Stomach smooth muscle (tissue), 2 donors: ENCODE data around the gene GUCY1B1.

ENCODE experiments used
- H3K27ac ChIP-seq: one replicate; pipeline ENCODE4 v1.7.0; 2013; ENCODE audit warnings: mild to moderate bottlenecking, low read length, inconsistent platforms
- H3K27me3 ChIP-seq, 2 donors: one replicate each; pipeline ENCODE4 v1.7.0; 2013; ENCODE audit warnings: low read length in 2 of 2; ENCODE audit not compliant: insufficient read depth in 2 of 2, control insufficient read depth in 1 of 2
- H3K36me3 ChIP-seq, 2 donors: one replicate each; pipeline ENCODE4 v1.7.0; 2013; ENCODE audit warnings: low read length in 2 of 2; ENCODE audit not compliant: control insufficient read depth in 2 of 2, insufficient read depth in 2 of 2
- H3K4me1 ChIP-seq: one replicate; pipeline ENCODE4 v1.7.0; 2013; ENCODE audit warnings: low read length; ENCODE audit not compliant: control insufficient read depth, insufficient read depth
- H3K4me3 ChIP-seq, 2 donors: one replicate each; pipeline ENCODE4 v1.7.0; 2013; ENCODE audit warnings: low read length in 2 of 2
- H3K9ac ChIP-seq, 2 donors: one replicate each; pipeline ENCODE4 v1.7.0; 2013; ENCODE audit warnings: low read length in 2 of 2, mild to moderate bottlenecking in 1 of 2
- H3K9me3 ChIP-seq, 2 donors: one replicate each; pipeline ENCODE4 v1.7.0; 2013; ENCODE audit warnings: low read length in 2 of 2; ENCODE audit not compliant: control insufficient read depth in 2 of 2
- donor health status: healthy.
- donor health status: Pancreatic carcinoma.

Gene GUCY1B1

DNA sequence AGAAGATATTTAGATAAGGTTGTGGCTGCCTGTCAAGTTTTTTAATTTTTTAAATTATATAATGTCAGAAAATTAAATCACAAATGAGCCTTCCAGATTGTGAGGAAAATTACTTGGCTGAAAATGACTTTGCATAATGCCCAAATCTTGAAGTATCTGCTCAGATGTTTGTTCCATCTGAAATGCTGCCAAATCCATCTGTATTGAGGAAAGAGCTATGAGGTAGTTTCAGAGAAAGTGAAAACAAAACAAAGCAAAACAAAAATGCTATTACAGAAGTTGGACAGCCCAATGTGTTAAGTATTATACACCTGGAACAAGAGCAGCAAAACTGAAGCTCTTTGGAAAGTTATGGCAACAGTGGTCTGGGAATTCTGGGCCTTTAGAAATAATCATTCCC, 23.3 kb upstream of the GUCY1B1 start:
- Histone ChIP-seq H3K9ac (no peak overlapping the region), H3K36me3 (no peaks in the 10 kb centered on the region), H3K27me3 (no peaks in the 10 kb centered on the region), H3K4me1 (no peaks in the 10 kb centered on the region), H3K4me3 (no peak overlapping the region), H3K27ac (no peak overlapping the region), H3K9me3 (no peaks in the 10 kb centered on the region)

DNA sequence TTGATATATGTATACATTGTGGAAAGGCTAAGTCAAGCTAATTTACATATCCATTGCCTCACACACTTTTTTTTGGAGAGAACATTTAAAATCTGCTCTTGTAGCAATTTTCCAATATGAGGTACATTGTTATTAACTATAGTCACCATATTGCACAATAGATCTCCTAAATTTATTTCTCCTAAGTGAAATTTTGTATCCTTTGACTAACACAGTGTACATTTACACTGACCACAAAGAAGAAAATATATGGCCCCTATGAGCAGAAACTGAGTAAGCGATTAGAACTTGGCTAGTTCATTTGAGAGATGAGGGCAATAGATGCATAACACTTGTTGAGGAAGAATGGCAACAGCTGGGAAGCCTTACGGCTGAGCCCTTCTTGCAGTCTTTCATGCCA, 20.3 kb upstream of the GUCY1B1 start:
- H3K27ac ChIP-seq, result no peak overlapping the region
- no peaks in the 10 kb centered on the region for H3K9me3 ChIP-seq
- no peaks in the 10 kb centered on the region for H3K4me1 ChIP-seq
- no peaks in the 10 kb centered on the region for H3K27me3 ChIP-seq
- no peak overlapping the region for H3K4me3 ChIP-seq
- no peak overlapping the region for H3K9ac ChIP-seq
- no peaks in the 10 kb centered on the region for H3K36me3 ChIP-seq

DNA sequence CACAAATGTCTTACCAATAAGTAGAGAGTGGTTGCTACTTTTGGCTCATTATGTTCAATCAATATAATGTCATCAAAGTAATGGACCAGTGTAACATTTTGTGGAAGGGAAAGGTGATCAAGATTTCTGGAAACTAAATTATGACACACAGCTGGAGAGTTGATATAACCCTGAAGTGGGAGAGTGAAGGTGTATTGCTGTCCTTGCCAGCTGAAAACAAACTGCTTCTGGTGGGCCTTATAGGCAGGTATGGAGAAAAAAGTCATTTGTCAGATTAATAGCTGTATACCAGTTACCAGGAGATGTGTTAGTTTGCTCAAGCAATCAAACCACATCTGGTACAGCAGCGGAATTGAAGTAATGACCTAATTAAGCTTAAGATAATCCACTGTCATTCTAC, 17.3 kb upstream of the GUCY1B1 start:
- no peaks in the 10 kb centered on the region for H3K4me1 ChIP-seq
- H3K27me3 ChIP-seq, result no peaks in the 10 kb centered on the region
- no peaks in the 10 kb centered on the region for H3K9me3 ChIP-seq
- H3K9ac ChIP-seq, result no peak overlapping the region
- H3K4me3 ChIP-seq, result no peak overlapping the region
- no peaks in the 10 kb centered on the region for H3K36me3 ChIP-seq
- H3K27ac ChIP-seq, result no peak overlapping the region

DNA sequence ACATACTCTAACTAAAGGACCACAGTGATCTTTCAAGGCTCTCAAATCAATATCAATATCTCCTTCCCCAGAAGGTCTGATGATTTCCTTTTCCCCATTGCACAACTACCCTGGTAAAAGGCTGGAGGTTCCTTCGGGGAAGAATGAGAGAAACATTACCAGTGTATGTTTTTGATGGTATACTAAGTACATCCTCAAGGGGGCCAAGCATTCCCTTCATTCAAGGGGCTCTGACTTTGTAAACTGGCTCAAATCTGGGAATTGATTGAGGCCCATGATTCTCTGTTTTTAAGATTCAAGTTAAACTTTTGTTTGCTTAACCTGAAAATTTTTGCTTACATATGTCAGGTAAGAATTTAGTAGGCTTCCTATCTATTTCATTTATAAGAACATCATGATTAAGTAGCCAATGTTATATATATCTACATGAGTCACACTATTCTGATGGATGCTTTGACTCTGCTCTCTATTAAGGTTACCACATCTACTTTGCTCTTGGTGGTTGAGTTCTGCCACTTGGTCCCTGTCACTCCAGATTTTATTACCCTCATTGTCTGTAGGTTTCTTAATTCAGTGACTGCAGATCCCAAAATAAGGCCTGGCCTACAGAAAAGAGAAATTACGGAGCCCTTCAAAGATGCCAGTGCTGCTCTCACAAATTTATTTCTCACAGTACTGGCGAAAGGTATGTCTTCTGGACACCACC, 16.4 kb upstream of the GUCY1B1 start:
- Histone ChIP-seq H3K4me3 (no peak overlapping the region), H3K9me3 (no peaks in the 10 kb centered on the region), H3K27me3 (no peaks in the 10 kb centered on the region), H3K9ac (no peak overlapping the region), H3K4me1 (no peaks in the 10 kb centered on the region), H3K27ac (no peak overlapping the region), H3K36me3 (no peaks in the 10 kb centered on the region)

DNA sequence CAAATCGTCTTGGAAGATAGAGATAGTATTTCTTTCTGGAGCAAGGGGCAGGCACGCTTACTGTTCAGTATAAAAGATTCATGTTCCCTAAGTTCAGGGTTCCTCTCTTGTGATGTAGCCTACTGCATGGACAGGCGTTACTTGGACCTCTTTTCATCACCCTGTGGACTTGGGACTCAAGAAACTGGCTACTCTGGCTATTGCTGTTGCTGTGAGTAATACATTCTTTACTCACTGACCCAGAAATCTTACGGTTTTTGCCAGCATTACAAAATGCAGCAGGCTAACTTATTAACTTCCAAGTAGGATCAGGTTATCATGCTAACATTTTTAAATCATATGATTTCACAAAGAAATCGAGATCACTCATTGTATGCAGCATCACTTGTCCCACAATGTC, 12.8 kb upstream of the GUCY1B1 start:
- no peak overlapping the region for H3K4me3 ChIP-seq
- H3K36me3 ChIP-seq, result no peaks in the 10 kb centered on the region
- no peaks in the 10 kb centered on the region for H3K4me1 ChIP-seq
- H3K9me3 ChIP-seq, result no peaks in the 10 kb centered on the region
- H3K27me3 ChIP-seq, result no peaks in the 10 kb centered on the region
- H3K27ac ChIP-seq, result no peak overlapping the region
- no peak overlapping the region for H3K9ac ChIP-seq

DNA sequence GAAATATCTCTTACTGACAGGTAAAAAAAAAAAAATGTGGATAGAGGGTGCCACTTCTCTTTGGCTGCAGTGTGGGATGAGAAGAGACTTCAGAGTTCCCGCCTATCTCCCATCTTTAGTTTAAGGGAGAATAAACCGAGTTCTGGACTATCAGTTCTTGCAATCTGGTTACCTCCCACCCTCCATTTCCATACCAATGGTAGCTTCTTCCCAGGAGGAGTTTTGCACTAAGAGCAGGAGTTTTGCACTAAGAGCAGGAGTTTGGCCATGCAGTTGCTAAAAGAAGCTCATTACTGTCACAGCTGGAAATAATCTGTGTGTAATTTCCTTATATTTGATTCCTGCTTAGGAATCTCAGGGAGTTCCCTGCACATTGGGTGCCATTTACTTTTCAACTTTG, 10.8 kb upstream of the GUCY1B1 start:
- H3K27ac ChIP-seq, result no peak overlapping the region
- no peaks in the 10 kb centered on the region for H3K9me3 ChIP-seq
- H3K4me3 ChIP-seq, result no peak overlapping the region
- H3K4me1 ChIP-seq, result no peaks in the 10 kb centered on the region
- no peaks in the 10 kb centered on the region for H3K27me3 ChIP-seq
- no peak overlapping the region for H3K9ac ChIP-seq
- H3K36me3 ChIP-seq, result no peaks in the 10 kb centered on the region

DNA sequence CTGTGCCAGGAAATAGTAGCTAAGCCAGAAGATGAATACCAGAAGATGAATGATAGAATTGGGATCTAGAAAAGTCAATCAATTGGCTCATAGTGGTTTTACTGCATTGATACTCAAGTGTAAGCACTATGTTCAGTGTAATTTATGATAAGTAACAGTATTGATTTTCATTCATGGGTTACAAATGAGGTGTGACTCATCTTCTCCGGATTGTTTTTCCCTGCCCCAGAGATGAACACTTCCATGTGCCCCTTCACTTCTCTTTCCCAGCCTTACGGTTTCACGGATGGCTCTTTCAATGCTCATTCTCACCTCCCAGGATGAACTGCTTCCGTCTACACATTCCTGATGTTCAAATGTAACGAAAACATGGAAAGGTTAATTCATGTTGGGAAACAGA, 9.8 kb upstream of the GUCY1B1 start:
- Histone ChIP-seq H3K4me1 (no peaks in the 10 kb centered on the region), H3K4me3 (no peak overlapping the region), H3K27ac (no peak overlapping the region), H3K9me3 (no peaks in the 10 kb centered on the region), H3K36me3 (no peaks in the 10 kb centered on the region), H3K9ac (no peak overlapping the region), H3K27me3 (no peaks in the 10 kb centered on the region)

DNA sequence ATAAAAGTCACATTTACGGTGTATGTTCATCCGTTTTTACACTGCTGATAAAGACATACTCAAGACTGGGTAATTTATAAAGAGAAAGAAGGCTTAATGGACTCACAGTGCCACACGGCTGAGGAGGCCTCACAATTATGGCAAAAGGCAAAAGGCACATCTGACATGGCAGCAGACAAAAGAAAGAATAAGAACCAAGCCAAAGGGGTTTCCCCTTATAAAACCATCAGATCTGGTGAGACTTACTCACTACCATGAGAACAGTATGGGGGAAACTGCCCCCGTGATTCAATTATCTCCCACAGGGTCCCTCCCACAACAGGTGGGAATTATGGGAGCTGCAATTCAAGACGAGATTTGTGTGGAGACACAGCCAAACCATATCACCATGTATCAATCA, 7.3 kb upstream of the GUCY1B1 start:
- Histone ChIP-seq H3K27me3 (no peaks in the 10 kb centered on the region), H3K27ac (no peak overlapping the region), H3K9me3 (no peaks in the 10 kb centered on the region), H3K9ac (no peak overlapping the region), H3K4me1 (no peaks in the 10 kb centered on the region), H3K4me3 (no peak overlapping the region), H3K36me3 (no peaks in the 10 kb centered on the region)

DNA sequence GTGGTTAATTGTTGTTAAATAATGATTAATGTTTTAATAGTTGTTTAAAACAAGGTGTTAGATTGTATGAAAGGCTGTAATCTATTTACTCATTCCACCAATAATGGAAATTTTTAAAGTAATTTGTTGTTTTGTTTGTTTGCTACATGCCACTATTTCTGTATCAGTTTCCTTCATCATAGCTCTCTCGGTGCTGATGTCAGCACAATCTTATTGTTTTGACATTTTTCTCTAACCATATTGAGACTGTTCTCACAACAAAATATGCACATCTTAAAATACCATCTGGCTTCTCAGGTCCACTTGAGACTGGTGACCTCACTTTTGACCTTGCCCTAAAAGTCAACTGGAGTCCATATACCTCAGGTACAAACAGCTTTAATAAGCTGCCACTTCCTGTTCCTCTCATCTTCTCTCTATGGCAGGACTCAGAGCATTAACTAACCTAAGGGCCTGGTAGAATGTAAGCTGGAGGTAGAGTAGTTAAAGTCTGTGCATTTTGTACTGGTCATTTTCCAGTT, 1.0 kb upstream of the GUCY1B1 start:
- H3K27ac ChIP-seq, result peak overlapping the region; percentile 82
- H3K4me3 ChIP-seq, result no peak overlapping the region
- peaks cover 9% of the 10 kb centered on the region for H3K4me1 ChIP-seq
- no peaks in the 10 kb centered on the region for H3K9me3 ChIP-seq
- H3K27me3 ChIP-seq, result no peaks in the 10 kb centered on the region
- no peak overlapping the region for H3K9ac ChIP-seq
- H3K36me3 ChIP-seq, result no peaks in the 10 kb centered on the region

DNA sequence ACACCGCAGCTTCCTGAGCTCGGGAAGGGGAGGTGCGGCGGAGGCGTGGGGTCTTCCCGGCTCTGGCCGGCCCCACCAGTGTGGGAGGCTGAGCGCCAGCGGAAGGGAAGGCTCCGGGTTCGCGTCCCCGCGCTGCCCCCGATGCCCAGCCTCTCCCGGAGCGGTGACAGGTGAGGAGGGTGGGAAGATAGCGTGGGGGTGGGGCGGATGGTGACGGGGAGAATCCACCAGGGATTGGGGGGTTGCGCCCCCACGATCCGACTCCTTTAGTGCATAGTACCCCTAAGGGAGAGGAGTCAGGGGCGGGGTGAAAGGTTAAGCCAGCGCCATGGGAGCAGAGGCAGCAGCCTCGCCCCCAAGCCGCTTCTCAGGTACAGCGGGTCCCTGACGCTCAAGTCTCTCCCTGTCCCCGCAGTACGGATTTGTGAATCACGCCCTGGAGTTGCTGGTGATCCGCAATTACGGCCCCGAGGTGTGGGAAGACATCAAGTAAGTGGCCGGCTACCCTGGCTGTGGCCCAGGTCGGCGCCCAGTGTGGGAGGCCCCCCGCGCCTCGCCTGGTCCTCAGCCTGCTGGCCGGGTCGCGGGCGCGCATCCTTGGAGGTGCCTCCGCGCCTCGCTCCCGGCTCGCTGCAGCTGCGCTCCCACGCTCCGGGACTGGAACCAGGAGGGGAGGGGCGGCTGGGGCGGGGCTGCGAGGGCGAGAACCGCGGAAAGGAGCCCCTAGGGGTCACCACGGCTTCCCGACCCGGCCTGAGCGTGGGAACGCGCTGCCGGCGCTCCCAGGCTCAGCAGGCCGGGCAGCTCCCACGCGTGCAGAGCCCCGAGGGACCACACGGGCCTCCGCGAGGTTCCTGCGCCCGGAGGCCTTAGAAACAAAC, 791 bp downstream of the GUCY1B1 start:
- Histone ChIP-seq H3K9ac (peak overlapping the region; percentile 74 to 90), H3K27ac (peak overlapping the region; percentile 82), H3K9me3 (no peaks in the 10 kb centered on the region), H3K27me3 (no peaks in the 10 kb centered on the region), H3K4me3 (peak overlapping the region; percentile 88), H3K36me3 (no peaks in the 10 kb centered on the region), H3K4me1 (peaks cover 14% of the 10 kb centered on the region)

DNA sequence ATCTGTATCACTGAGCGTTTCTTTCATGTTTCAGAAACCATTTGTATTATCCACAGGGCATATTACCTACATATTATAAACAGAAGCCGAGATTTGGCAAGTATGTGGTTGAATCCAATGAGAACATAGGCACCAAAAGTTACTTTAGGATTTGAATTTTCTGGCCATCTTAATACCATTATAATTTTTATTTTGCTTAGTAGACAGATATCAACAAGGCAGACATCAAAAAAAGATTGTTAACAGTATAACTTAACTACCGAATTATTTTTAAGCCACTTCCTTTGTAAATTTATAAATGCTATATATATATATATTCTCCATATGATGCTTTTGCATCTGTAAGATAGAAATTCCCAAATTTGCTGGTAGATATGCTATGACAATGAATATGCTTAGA, 2.2 kb downstream of the GUCY1B1 start:
- peak overlapping the region; percentile 88 for H3K4me3 ChIP-seq
- no peak overlapping the region for H3K9ac ChIP-seq
- no peaks in the 10 kb centered on the region for H3K9me3 ChIP-seq
- no peak overlapping the region for H3K27ac ChIP-seq
- H3K27me3 ChIP-seq, result no peaks in the 10 kb centered on the region
- peaks cover 15% of the 10 kb centered on the region for H3K4me1 ChIP-seq
- no peaks in the 10 kb centered on the region for H3K36me3 ChIP-seq
